Mesothelial cell of epicardium (in vitro differentiated cells): ENCODE results near the gene HADH. TPM values are rescaled to one million over a fixed set of nuclear protein-coding genes. Genes with fewer than 3 reads are reported as not detected.

ENCODE experiments used
- DNase-seq, 2 experiments: peaks; one replicate each; pipeline ENCODE4 v3.0.0; 2021; ENCODE audit warnings: low spot score in 2 of 2; ENCODE audit not compliant: unreplicated experiment in 2 of 2
- H3K27ac Mint-ChIP-seq: 2 replicates; pipeline ENCODE4 v1.8.0; 2021; ENCODE audit warnings: mixed read lengths
- H3K27me3 Mint-ChIP-seq: 2 replicates; pipeline ENCODE4 v1.8.0; 2021; ENCODE audit warnings: low read depth, mixed read lengths
- H3K36me3 Mint-ChIP-seq: 2 replicates; pipeline ENCODE4 v1.8.0; 2021; ENCODE audit warnings: mixed read lengths
- H3K4me1 Mint-ChIP-seq: 2 replicates; pipeline ENCODE4 v1.8.0; 2021; ENCODE audit warnings: mixed read lengths
- H3K4me3 Mint-ChIP-seq: 2 replicates; pipeline ENCODE4 v1.8.0; 2021; ENCODE audit warnings: mild to moderate bottlenecking, moderate library complexity, mixed read lengths
- H3K9me3 Mint-ChIP-seq: 2 replicates; pipeline ENCODE4 v1.8.0; 2021; ENCODE audit warnings: mixed read lengths
- CTCF ChIP-seq: fragments of 200-600 bp; sonication (generic); IDR thresholded peaks from one replicate; pipeline ENCODE4 v1.5.0; 2021; ENCODE audit warnings: antibody characterized with exemption; ENCODE audit not compliant: unreplicated experiment
- total RNA-seq: library from RNA; stranded (reverse); gene quantifications from 3 replicates; pipeline ENCODE4 v1.2.1, GENCODE V29; 2021

The HADH gene
- total RNA-seq, 1 donor from 2014 or later: 51.9 TPM

GRCh38 chr4:108034565-108034964, 44.9 kb downstream of the HADH start:
- H3K4me3 Mint-ChIP-seq: no peak overlapping the region
- H3K27ac Mint-ChIP-seq: no peak overlapping the region
- peaks cover 26% of the 10 kb centered on the region for H3K36me3 Mint-ChIP-seq
- H3K27me3 Mint-ChIP-seq: no peaks in the 10 kb centered on the region
- no peak for DNase-seq
- no peak for TF ChIP-seq CTCF
- no peaks in the 10 kb centered on the region for H3K4me1 Mint-ChIP-seq
- no peaks in the 10 kb centered on the region for H3K9me3 Mint-ChIP-seq

- TF ChIP-seq CTCF: no peak
- Mint-ChIP-seq H3K27me3 (no peaks in the 10 kb centered on the region), H3K4me3 (no peak overlapping the region), H3K4me1 (no peaks in the 10 kb centered on the region), H3K27ac (no peak overlapping the region), H3K36me3 (peaks cover 26% of the 10 kb centered on the region), H3K9me3 (peaks cover 5% of the 10 kb centered on the region)
- no peak for DNase-seq
Measured at GRCh38 chr4:108035691-108036090, 46.0 kb downstream of the HADH start.

DNA sequence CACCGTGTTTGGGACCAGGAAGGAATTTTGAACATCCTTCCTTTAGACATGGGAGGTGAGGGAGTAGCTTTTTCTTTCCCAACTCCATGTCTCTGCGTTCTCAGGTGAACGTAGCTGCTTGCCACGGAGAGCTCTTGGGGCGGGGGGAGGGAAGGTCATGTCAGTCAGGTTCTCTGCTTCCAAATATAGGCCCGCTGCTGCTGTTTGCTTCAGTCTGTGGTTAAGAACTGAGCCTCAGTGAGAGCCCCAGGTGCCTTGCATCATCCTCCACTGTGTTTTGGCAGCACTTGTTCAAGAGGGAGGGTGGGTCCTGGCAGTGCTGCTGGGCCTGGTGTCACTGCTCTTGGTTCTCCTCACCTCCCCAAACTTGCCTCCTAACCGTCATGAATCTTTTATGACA, 46.5 kb downstream of the HADH start:
- Mint-ChIP-seq H3K27ac (no peak overlapping the region), H3K4me1 (no peaks in the 10 kb centered on the region), H3K9me3 (peaks cover 5% of the 10 kb centered on the region), H3K4me3 (no peak overlapping the region), H3K27me3 (no peaks in the 10 kb centered on the region), H3K36me3 (peaks cover 23% of the 10 kb centered on the region)
- DNase-seq: no peak
- no peak for TF ChIP-seq CTCF

- H3K36me3 Mint-ChIP-seq: peaks cover 15% of the 10 kb centered on the region
- H3K27me3 Mint-ChIP-seq: no peaks in the 10 kb centered on the region
- no peak overlapping the region for H3K27ac Mint-ChIP-seq
Measured at GRCh38 chr4:108037884-108038283, 48.2 kb downstream of the HADH start.

DNA sequence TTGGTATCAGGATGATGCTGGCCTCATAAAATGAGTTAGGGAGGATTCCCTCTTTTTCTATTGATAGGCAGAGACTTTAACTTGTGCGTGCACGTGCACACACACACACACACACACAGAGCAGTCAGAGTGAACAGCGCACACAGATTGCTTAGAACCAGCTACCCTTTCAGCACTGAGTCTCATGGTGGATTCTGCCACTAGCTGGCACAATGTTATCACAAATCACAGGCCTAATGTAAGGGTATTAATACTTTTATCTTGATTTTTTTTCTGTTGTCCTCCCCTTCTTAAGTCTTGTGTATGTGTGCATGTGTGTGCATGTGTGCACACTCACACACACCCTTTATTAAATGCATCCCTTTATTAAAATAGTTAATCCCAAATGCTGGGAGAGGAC, 53.2 kb downstream of the HADH start:
- peaks cover 24% of the 10 kb centered on the region for H3K4me1 Mint-ChIP-seq
- no peaks in the 10 kb centered on the region for H3K27me3 Mint-ChIP-seq
- H3K9me3 Mint-ChIP-seq: peaks cover 5% of the 10 kb centered on the region
- TF ChIP-seq CTCF: no peak
- H3K36me3 Mint-ChIP-seq: peaks cover 11% of the 10 kb centered on the region
- no peak for DNase-seq
- H3K4me3 Mint-ChIP-seq: no peak overlapping the region
- H3K27ac Mint-ChIP-seq: peak overlapping the region; percentile 11

More at GRCh38 chr4:108037884-108038283, 48.2 kb downstream of the HADH start:
- no peak for DNase-seq
- peaks cover 5% of the 10 kb centered on the region for H3K9me3 Mint-ChIP-seq
- no peak for TF ChIP-seq CTCF
- H3K4me1 Mint-ChIP-seq: no peaks in the 10 kb centered on the region
- no peak overlapping the region for H3K4me3 Mint-ChIP-seq

DNA sequence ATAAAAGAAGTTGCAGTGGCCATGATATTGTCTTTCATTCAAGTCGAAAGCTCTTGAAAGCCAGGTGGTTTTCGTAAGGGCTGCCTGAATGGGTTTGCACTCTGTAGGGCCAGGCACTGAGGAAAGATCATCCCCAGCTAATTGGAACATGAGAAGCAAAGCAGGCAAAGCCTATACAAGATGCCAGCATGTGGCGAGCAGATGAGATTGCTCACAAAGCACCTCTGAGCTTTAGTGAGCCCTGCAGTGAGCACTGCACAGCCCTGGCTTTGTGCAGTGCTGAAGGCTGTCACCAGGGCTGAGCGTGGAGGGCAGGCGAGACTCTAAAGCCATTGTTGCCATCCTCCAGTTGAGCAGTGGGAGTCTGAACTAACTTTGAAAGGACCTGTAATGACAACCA, 53.8 kb downstream of the HADH start:
- H3K9me3 Mint-ChIP-seq: peaks cover 5% of the 10 kb centered on the region
- no peak for TF ChIP-seq CTCF
- peak overlapping the region; percentile 11 for H3K27ac Mint-ChIP-seq
- DNase-seq: no peak
- H3K4me1 Mint-ChIP-seq: peaks cover 24% of the 10 kb centered on the region
- H3K27me3 Mint-ChIP-seq: no peaks in the 10 kb centered on the region
- peaks cover 11% of the 10 kb centered on the region for H3K36me3 Mint-ChIP-seq
- no peak overlapping the region for H3K4me3 Mint-ChIP-seq
